Prostate gland (tissue), 2 donors: ENCODE measurements around the gene RIPPLY2.

Experiments used
- CTCF ChIP-seq, 4 experiments: fragments of 200-600 bp in 2 of 4; fragments of 450-650 bp in 2 of 4; sonication (generic) in 2 of 4; IDR thresholded peaks; 1 replicate in 3 of 4; 2 replicates in 1 of 4; pipeline ENCODE4 v1.5.1; 2016 to 2019; ENCODE audit warnings: antibody characterized with exemption in 4 of 4, mild to moderate bottlenecking in 2 of 4, moderate library complexity in 2 of 4
- POLR2A ChIP-seq: fragments of 450-650 bp; IDR thresholded peaks from one replicate; pipeline ENCODE4 v1.6.1; 2016; ENCODE audit warnings: antibody characterized with exemption, mild to moderate bottlenecking

GRCh38 chr6:83878902-83879644 lies 25.9 kb downstream of the RIPPLY2 start:
- TF ChIP-seq POLR2A = no peak
- TF ChIP-seq CTCF (IDR thresholded peaks at IDR 0.05) = no peak
